Transverse colon (tissue), 4 donors: ENCODE measurements around the gene TATDN3. TPM values are rescaled to one million over a fixed set of nuclear protein-coding genes. Genes with fewer than 3 reads are reported as not detected.

Experiments
- DNase-seq: peaks from one replicate; pipeline ENCODE4 v3.0.0-alpha.2; 2019
- H3K27ac ChIP-seq, 4 donors: fragments of 200-600 bp; sonication (generic); 2 replicates each; pipeline ENCODE4 v1.5.1; 2016 to 2018; ENCODE audit warnings: inconsistent platforms in 4 of 4
- H3K27me3 ChIP-seq: fragments of 200-600 bp; sonication (generic); 2 replicates; pipeline ENCODE4 v1.5.1; 2017; ENCODE audit warnings: inconsistent platforms
- H3K36me3 ChIP-seq, 4 donors: fragments of 200-600 bp; sonication (generic); 2 replicates each; pipeline ENCODE4 v1.5.1; 2017 to 2019; ENCODE audit warnings: inconsistent platforms in 4 of 4
- H3K4me1 ChIP-seq, 4 donors: fragments of 200-600 bp; sonication (generic); 2 replicates each; pipeline ENCODE4 v1.5.1; 2017 to 2020; ENCODE audit warnings: inconsistent platforms in 4 of 4
- H3K4me3 ChIP-seq, 4 donors: fragments of 200-600 bp; sonication (generic); 1 replicate in 1 of 4; 2 replicates in 3 of 4; pipeline versions ENCODE4 v1.5.1 to v1.6.1; 2017 to 2019; ENCODE audit warnings: inconsistent platforms in 4 of 4
- H3K9me3 ChIP-seq, 2 donors: fragments of 200-600 bp; sonication (generic); 2 replicates each; pipeline ENCODE4 v1.5.1; 2017 to 2019; ENCODE audit warnings: inconsistent platforms in 2 of 2
- CTCF ChIP-seq, 5 experiments: fragments of 200-600 bp in 3 of 5; fragments of 450-650 bp in 2 of 5; sonication (generic) in 3 of 5; IDR thresholded peaks; 1 replicate in 2 of 5; 2 replicates in 3 of 5; pipeline ENCODE4 v1.5.1; 2016 to 2017; ENCODE audit warnings: antibody characterized with exemption in 5 of 5, inconsistent platforms in 3 of 5, mild to moderate bottlenecking in 2 of 5, moderate library complexity in 1 of 5
- EP300 ChIP-seq: sonication (generic); formaldehyde crosslinking; IDR thresholded peaks from one replicate; pipeline ENCODE4 v1.6.1; 2017; ENCODE audit warnings: antibody characterized with exemption, low read depth
- POLR2A ChIP-seq: fragments of 450-650 bp; IDR thresholded peaks from one replicate; pipeline ENCODE4 v1.6.1; 2016; ENCODE audit warnings: antibody characterized with exemption, mild to moderate bottlenecking, moderate library complexity
- POLR2AphosphoS5 ChIP-seq, 3 donors: sonication (generic); formaldehyde crosslinking; IDR thresholded peaks; one replicate each; pipeline ENCODE4 v1.6.1; 2016; ENCODE audit warnings: antibody characterized with exemption in 3 of 3
- WGBS, 2 donors: methylation state at CpG; one replicate each; pipeline ENCODE4 v1.1.5; 2018; ENCODE audit warnings: low coverage in 1 of 2; 5-methylcytosine and 5-hydroxymethylcytosine counted together
- in situ Hi-C, 4 donors: fragments of 200-750 bp; cut with MboI; loops; one replicate each; pipeline versions ENCODE4 v1.15.0 to v1.15.1; 2017; ENCODE audit warnings: low sequenced_read_pairs in 3 of 4, low pct_ligation_motif_present in 1 of 4, low pct_unique_long_range_greater_than_20kb in 1 of 4
- intact Hi-C: fragments of 100-400 bp; cut with DNase I; formaldehyde crosslinking; loops from one replicate; pipeline ENCODE4 v1.15.1; 2023; ENCODE audit warnings: low total_unique reads
- total RNA-seq, 4 donors: library from RNA; depleted of rRNA; stranded (reverse); fragments of >200 nt; gene quantifications; one replicate each; pipeline ENCODE4 v1.1.0, GENCODE V29; 2016

The TATDN3 gene
- total RNA-seq, 4 donors from 2014 or later, result 1.00 to 17.0 (median 4.6) TPM

GRCh38 chr1:212824201-212824600 lies 32.5 kb downstream of the TATDN3 start:
- in situ Hi-C loops, result loop anchor here in 3 of 4 donors (25.0 kb wide), 1 partner anchor 163 kb away; no protein-coding TSS in a partner anchor

DNA sequence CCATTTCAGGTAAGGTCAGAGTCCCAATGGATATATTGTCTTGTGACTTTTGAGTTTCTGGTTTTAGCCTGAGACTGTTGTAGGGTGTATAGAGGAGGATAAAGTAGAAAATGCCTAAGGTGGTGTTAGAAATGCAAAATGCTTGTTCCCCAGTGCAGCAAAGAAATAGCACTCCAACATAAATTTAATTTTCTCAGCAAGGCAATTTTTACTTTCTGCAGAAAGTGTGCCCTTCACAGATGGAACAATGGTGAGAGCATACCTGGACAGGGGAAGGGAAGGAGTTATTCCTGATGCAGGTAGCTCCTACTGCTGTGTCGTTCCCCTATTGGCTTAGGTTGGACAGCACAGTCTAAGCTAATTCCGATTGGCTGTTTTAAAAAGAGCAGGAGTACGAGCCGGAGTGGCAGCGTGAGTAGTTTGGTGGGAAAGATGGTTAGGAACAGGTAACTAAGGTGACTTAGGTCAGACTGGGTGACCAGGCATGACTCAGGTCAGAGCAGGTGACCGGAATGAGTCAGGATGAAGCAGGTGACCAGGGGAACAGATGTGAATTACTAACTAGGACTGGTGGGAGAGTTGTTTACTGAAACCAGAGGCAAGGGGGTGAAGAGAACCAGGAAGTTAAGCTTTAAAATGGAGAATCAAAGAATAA lies 34.2 kb downstream of the TATDN3 start:
- Histone ChIP-seq H3K36me3 (no peaks in the 10 kb centered on the region), H3K27ac (no peak overlapping the region), H3K4me3 (no peak overlapping the region), H3K9me3 (peaks cover 12 to 15% of the 10 kb centered on the region in 2 donors), H3K4me1 (peaks cover 0 to 19% (median 8%) of the 10 kb centered on the region in 4 donors), H3K27me3 (no peaks in the 10 kb centered on the region)
- 93 to 94% methylated on average over 6 of the region's 6 CpGs for WGBS, 2 donors
- TF ChIP-seq EP300 (no peak), POLR2AphosphoS5 (IDR thresholded peaks at IDR 0.05) (no peak), CTCF (IDR thresholded peaks at IDR 0.05) (no peak), POLR2A (no peak)
- DNase-seq, result no peak
- in situ Hi-C loops (no loop called here), intact Hi-C loops (no loop called here)

More at GRCh38 chr1:212824201-212824600, 32.5 kb downstream of the TATDN3 start:
- Histone ChIP-seq H3K27ac (no peak overlapping the region), H3K4me3 (no peak overlapping the region), H3K9me3 (peaks cover 12 to 15% of the 10 kb centered on the region in 2 donors), H3K4me1 (peaks cover 0 to 18% (median 8%) of the 10 kb centered on the region in 4 donors), H3K36me3 (no peaks in the 10 kb centered on the region), H3K27me3 (no peaks in the 10 kb centered on the region)
- TF ChIP-seq POLR2A, result no peak
- no peak for TF ChIP-seq CTCF (IDR thresholded peaks at IDR 0.05)
- TF ChIP-seq POLR2AphosphoS5 (IDR thresholded peaks at IDR 0.05), result no peak
- TF ChIP-seq EP300, result no peak
- intact Hi-C loops, result no loop called here
- DNase-seq, result no peak
- WGBS, 2 donors, result 97 to 98% methylated on average over 8 to 16 of the region's 16 CpGs

DNA sequence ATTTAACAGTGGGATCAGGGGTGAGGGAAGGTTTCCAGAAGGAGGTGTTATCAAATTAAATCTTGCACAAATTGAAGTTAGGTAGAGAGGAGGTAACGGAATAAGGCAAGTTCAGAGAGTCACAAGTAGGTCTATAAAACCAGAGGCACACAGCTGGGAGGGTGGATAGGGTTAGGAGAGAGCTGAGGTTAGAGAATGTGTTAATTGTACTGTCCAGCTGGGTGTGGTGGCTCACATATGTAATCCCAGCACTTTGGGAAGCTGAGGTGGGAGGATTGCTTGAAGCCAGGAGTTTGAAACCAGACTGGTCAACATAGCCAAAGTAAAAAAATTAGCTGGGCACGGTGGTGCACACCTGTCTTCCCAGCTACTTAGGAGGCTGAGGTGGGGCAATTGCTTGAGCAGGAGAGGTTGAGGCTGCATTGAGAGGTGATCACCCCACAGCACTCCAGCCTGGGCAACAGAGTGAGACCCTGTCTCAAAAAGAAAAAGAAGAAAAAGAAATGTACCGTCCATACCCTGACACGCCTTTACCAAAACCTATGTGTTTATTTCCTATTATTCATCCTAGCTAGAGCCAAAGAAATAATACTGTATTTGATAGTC lies 35.6 kb downstream of the TATDN3 start:
- Histone ChIP-seq H3K9me3 (peaks cover 12 to 15% of the 10 kb centered on the region in 2 donors), H3K36me3 (no peaks in the 10 kb centered on the region), H3K4me1 (peaks cover 0 to 19% (median 8%) of the 10 kb centered on the region in 4 donors), H3K27me3 (no peaks in the 10 kb centered on the region), H3K4me3 (no peak overlapping the region), H3K27ac (peak overlapping the region; percentile 45 to 72 (median 62))
- in situ Hi-C loops (no loop called here), intact Hi-C loops (no loop called here)
- DNase-seq, result no peak
- WGBS, 2 donors, result 75 to 79% methylated on average over 4 of the region's 4 CpGs
- no peak for TF ChIP-seq POLR2A
- no peak for TF ChIP-seq CTCF (IDR thresholded peaks at IDR 0.05)
- no peak for TF ChIP-seq EP300
- TF ChIP-seq POLR2AphosphoS5 (IDR thresholded peaks at IDR 0.05), result no peak

DNA sequence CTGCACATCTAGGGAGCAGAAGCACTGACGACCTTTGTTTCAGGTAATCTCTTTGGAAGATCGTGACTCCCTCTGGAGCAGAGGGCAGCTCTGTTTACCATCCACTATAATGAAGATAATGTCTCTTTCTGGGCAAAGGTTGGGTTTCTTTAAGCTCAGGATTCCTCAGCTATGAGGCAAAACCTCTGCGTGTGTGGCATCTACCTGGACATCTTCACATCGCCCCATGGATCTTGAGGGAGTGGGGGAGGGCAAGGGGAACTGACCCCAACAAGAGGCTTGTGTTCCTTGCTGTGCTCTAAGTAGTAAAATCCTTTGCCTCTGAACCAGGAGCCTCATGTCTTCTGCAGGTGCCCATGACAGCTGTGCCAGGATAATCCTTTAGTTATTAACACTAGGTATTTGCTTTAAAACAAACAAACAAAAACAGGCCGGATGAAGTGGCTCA lies 36.2 kb downstream of the TATDN3 start:
- Histone ChIP-seq H3K27me3 (no peaks in the 10 kb centered on the region), H3K4me3 (no peak overlapping the region), H3K4me1 (peaks cover 0 to 24% (median 9%) of the 10 kb centered on the region in 4 donors), H3K9me3 (peaks cover 12 to 15% of the 10 kb centered on the region in 2 donors), H3K27ac (peak overlapping the region; percentile 45 to 72 (median 62)), H3K36me3 (no peaks in the 10 kb centered on the region)
- in situ Hi-C loops, result no loop called here
- DNase-seq, result peak; percentile 35
- TF ChIP-seq POLR2AphosphoS5 (IDR thresholded peaks at IDR 0.05) (peak in 1 of 3 donors; percentile 34), CTCF (IDR thresholded peaks at IDR 0.05) (no peak)
- intact Hi-C loops, result no loop called here
- WGBS, 2 donors, result 52 to 57% methylated on average over 2 to 5 of the region's 5 CpGs
